Measurements from ENCODE around the gene TSPO2. TPM values are rescaled to one million over a fixed set of nuclear protein-coding genes. Genes with fewer than 3 reads are reported as not detected.

The TSPO2 gene
- polyA plus RNA-seq, 1 experiment: not detected

DNA sequence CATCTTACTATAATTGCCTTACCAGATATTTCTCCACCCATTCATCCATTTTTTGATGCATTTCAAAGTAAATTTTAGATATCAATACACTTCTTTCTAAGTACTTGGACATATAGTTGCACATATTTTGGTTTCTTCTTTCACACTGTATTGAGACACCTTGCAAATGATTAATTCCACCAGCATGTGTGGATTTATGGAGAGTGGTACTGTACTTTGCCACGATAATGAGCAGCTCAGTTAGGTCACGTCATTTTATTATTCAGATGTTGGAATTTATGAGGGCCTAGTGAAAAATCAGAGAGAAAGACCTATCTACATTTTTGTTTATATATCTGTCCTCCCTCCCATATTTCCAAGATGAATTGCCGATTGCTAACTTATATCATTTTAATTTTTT lies 35.8 kb downstream of the TSPO2 start:
- H3K36me3 ChIP-seq (ENCODE audit: control insufficient read depth, insufficient read depth, low read length): peaks cover 3% of the 10 kb centered on the region
- no peak for DNase-seq (ENCODE audit: low read depth)
- H3K27me3 ChIP-seq (ENCODE audit: control insufficient read depth, insufficient read depth, low read length): no peaks in the 10 kb centered on the region
- ChIA-PET CTCF (interaction anchor here (0.6 to 1.3 kb wide), 2 partner anchors 27 to 104 kb away, joined by 3 to 5 read pairs; no protein-coding TSS in a partner anchor), POLR2A (no interaction called here)
- no peak overlapping the region for H3K4me3 ChIP-seq (ENCODE audit: low read depth, low read length)
- TF ChIP-seq, protein P1, sequence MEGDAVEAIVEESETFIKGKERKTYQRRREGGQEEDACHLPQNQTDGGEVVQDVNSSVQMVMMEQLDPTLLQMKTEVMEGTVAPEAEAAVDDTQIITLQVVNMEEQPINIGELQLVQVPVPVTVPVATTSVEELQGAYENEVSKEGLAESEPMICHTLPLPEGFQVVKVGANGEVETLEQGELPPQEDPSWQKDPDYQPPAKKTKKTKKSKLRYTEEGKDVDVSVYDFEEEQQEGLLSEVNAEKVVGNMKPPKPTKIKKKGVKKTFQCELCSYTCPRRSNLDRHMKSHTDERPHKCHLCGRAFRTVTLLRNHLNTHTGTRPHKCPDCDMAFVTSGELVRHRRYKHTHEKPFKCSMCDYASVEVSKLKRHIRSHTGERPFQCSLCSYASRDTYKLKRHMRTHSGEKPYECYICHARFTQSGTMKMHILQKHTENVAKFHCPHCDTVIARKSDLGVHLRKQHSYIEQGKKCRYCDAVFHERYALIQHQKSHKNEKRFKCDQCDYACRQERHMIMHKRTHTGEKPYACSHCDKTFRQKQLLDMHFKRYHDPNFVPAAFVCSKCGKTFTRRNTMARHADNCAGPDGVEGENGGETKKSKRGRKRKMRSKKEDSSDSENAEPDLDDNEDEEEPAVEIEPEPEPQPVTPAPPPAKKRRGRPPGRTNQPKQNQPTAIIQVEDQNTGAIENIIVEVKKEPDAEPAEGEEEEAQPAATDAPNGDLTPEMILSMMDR (IDR thresholded peaks at IDR 0.05; ENCODE audit: insufficient read depth, low read depth, low read length): no peak

DNA sequence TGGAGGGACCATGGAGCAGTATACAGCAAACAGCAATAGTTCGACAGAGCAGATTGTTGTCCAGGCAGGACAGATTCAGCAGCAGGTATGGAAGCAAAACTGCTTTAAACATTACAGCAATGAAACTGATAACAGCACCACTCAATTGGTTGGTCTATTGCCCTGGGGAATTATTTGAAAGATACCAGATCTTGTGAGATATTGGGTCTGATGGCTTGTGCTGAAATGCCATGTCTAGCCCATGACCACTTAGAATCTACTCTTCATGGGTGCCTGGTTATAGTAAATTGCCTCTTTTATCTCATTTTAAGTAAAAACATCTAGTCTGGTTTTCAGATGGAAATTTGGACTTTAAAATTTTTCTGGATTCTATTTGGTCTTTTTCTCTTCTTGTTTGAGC lies 36.8 kb downstream of the TSPO2 start:
- H3K36me3 ChIP-seq (ENCODE audit: control insufficient read depth, insufficient read depth, low read length): peaks cover 4% of the 10 kb centered on the region
- TF ChIP-seq, protein P1 (IDR thresholded peaks at IDR 0.05; ENCODE audit: insufficient read depth, low read depth, low read length): no peak
- ChIA-PET POLR2A (no interaction called here), CTCF (no interaction called here)
- no peak overlapping the region for H3K4me3 ChIP-seq (ENCODE audit: low read depth, low read length)
- H3K27me3 ChIP-seq (ENCODE audit: control insufficient read depth, insufficient read depth, low read length): no peaks in the 10 kb centered on the region
- DNase-seq (ENCODE audit: low read depth): no peak

DNA sequence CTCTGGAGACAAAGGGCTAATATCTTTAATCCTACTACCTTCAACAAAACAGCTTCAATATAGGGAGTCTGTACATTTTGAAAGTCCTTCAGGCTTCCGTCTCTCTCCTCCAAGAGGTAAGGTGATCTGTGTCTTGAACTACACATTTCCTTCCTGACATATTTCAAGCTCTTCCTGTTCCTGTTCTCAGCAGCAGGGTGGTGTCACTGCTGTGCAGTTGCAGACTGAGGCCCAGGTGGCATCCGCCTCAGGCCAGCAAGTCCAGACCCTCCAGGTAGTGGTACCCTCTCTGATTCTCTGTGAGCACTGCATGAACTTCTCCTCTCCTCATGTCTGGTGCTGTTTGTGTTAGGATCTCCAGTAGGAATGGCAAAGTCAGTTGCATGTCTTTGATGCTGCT lies 38.4 kb downstream of the TSPO2 start:
- CTCF ChIA-PET: no interaction called here
- TF ChIP-seq, protein P1 (IDR thresholded peaks at IDR 0.05; ENCODE audit: insufficient read depth, low read depth, low read length): no peak
- POLR2A ChIA-PET: no interaction called here

DNA sequence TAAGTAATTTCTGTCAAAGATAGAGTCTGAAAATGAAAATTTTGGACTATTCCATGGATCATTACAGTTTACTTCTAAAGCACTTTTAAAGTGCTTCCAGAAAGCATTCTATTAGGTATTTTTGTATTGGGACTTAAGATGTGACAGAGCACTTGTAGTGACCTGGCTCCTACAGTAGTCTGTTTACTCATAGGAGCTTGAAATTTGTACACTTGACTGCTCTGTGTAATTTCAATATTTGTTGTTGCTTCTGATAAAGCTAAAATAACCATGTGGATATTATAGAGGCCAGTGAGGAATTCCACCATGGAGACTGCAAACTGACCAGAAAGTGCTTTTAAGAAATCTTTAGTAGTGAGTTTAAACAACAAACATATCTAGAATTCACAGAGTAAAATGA lies 40.8 kb downstream of the TSPO2 start:
- ChIA-PET CTCF (no interaction called here), POLR2A (no interaction called here)
- TF ChIP-seq, protein P1 (IDR thresholded peaks at IDR 0.05; ENCODE audit: insufficient read depth, low read depth, low read length): no peak
- Histone ChIP-seq H3K4me3 (ENCODE audit: low read depth, low read length) (no peak overlapping the region), H3K36me3 (ENCODE audit: control insufficient read depth, insufficient read depth, low read length) (peaks cover 4% of the 10 kb centered on the region), H3K27me3 (ENCODE audit: control insufficient read depth, insufficient read depth, low read length) (no peaks in the 10 kb centered on the region)
- DNase-seq (ENCODE audit: low read depth): no peak

More for the DNA sequence above, 38.4 kb downstream of the TSPO2 start:
- Histone ChIP-seq H3K27me3 (ENCODE audit: control insufficient read depth, insufficient read depth, low read length) (no peaks in the 10 kb centered on the region), H3K36me3 (ENCODE audit: control insufficient read depth, insufficient read depth, low read length) (peaks cover 4% of the 10 kb centered on the region), H3K4me3 (ENCODE audit: low read depth, low read length) (no peak overlapping the region)
- no peak for DNase-seq (ENCODE audit: low read depth)

DNA sequence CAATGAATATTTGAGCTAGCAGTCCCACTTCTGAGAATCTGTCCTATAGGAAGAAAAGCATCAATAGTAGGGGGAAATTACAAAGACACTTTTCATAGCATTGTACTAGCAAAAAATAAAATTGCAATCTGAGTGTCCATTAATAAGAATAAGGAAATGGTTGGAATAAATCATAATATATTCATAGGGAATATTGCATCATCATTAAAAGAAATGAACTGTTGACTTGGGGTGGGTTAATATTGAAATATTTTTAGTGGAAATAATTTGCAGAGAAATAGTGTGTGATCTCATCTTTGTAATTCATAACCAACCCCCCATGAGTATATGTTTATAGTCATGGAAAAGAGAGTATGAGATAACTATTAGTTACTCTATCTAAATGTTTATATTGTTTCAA lies 42.9 kb downstream of the TSPO2 start:
- POLR2A ChIA-PET: no interaction called here
- DNase-seq (ENCODE audit: low read depth): no peak
- TF ChIP-seq, protein P1 (IDR thresholded peaks at IDR 0.05; ENCODE audit: insufficient read depth, low read depth, low read length): no peak
- Histone ChIP-seq H3K27me3 (ENCODE audit: control insufficient read depth, insufficient read depth, low read length) (no peaks in the 10 kb centered on the region), H3K4me3 (ENCODE audit: low read depth, low read length) (no peak overlapping the region), H3K36me3 (ENCODE audit: control insufficient read depth, insufficient read depth, low read length) (peaks cover 6% of the 10 kb centered on the region)
- CTCF ChIA-PET: no interaction called here
